ENCODE results near the gene PDZD2.
"Not testable (repeated sequence)": the region's sequence is repeated elsewhere in the genome, so short reads cannot be mapped to it uniquely, and the experiment has no call there.

The PDZD2 gene

GRCh38 chr5:31731710-31732301 lies 92.9 kb downstream of the PDZD2 start:
- Histone ChIP-seq H4K20me1 (ENCODE audit: insufficient read depth, low read length) (no peaks in the 10 kb centered on the region), H3K9ac (ENCODE audit: low read length) (no peak overlapping the region), H3K4me2 (ENCODE audit: low read length) (no peak overlapping the region), H3K79me2 (ENCODE audit: low read length) (no peaks in the 10 kb centered on the region), H3K4me3 (ENCODE audit: low read length) (no peak overlapping the region), H3K36me3 (replicated peaks; ENCODE audit: low read depth, low read length) (no peaks in the 10 kb centered on the region), H2AFZ (ENCODE audit: low read depth, low read length) (no peak overlapping the region), H3K27ac (ENCODE audit: low read length) (no peak overlapping the region), H3K4me1 (ENCODE audit: low read length) (no peaks in the 10 kb centered on the region), H3K9me3 (ENCODE audit: insufficient read depth, low read length) (no peaks in the 10 kb centered on the region), H3K27me3 (ENCODE audit: low read depth, low read length) (no peaks in the 10 kb centered on the region)
- TF ChIP-seq EZH2phosphoT487 (IDR thresholded peaks at IDR 0.05; ENCODE audit: low read depth) (no peak), CTCF (IDR thresholded peaks at IDR 0.05; ENCODE audit: low read depth, low read length) (no peak)

GRCh38 chr5:31732821-31733220 lies 93.9 kb downstream of the PDZD2 start:
- not testable (repeated sequence) for H2AFZ ChIP-seq (ENCODE audit: low read depth, low read length); H3K79me2 ChIP-seq (ENCODE audit: low read length); H3K4me2 ChIP-seq (ENCODE audit: low read length); H3K4me3 ChIP-seq (ENCODE audit: low read length); H3K9me3 ChIP-seq (ENCODE audit: insufficient read depth, low read length); H3K27ac ChIP-seq (ENCODE audit: low read length); H3K36me3 ChIP-seq (replicated peaks; ENCODE audit: low read depth, low read length); H3K4me1 ChIP-seq (ENCODE audit: low read length); H4K20me1 ChIP-seq (ENCODE audit: insufficient read depth, low read length); H3K27me3 ChIP-seq (ENCODE audit: low read depth, low read length); H3K9ac ChIP-seq (ENCODE audit: low read length)

- no peak overlapping the region for H3K27ac ChIP-seq (ENCODE audit: low read length)
- H3K9ac ChIP-seq (ENCODE audit: low read length): no peak overlapping the region
- H3K4me1 ChIP-seq (ENCODE audit: low read length): no peaks in the 10 kb centered on the region
- H3K27me3 ChIP-seq (ENCODE audit: low read depth, low read length): no peaks in the 10 kb centered on the region
- no peak overlapping the region for H3K4me2 ChIP-seq (ENCODE audit: low read length)
- no peaks in the 10 kb centered on the region for H4K20me1 ChIP-seq (ENCODE audit: insufficient read depth, low read length)
- no peak overlapping the region for H3K4me3 ChIP-seq (ENCODE audit: low read length)
- H2AFZ ChIP-seq (ENCODE audit: low read depth, low read length): no peak overlapping the region
- H3K9me3 ChIP-seq (ENCODE audit: insufficient read depth, low read length): no peaks in the 10 kb centered on the region
- no peaks in the 10 kb centered on the region for H3K36me3 ChIP-seq (replicated peaks; ENCODE audit: low read depth, low read length)
- TF ChIP-seq CTCF (IDR thresholded peaks at IDR 0.05; ENCODE audit: low read depth, low read length): no peak
- no peak for TF ChIP-seq EZH2phosphoT487 (IDR thresholded peaks at IDR 0.05; ENCODE audit: low read depth)
- no peaks in the 10 kb centered on the region for H3K79me2 ChIP-seq (ENCODE audit: low read length)
Observed at GRCh38 chr5:31733371-31733770, 94.4 kb downstream of the PDZD2 start.

- Histone ChIP-seq H3K27me3 (ENCODE audit: low read depth, low read length) (no peaks in the 10 kb centered on the region), H3K9ac (ENCODE audit: low read length) (no peak overlapping the region), H3K27ac (ENCODE audit: low read length) (no peak overlapping the region), H3K36me3 (replicated peaks; ENCODE audit: low read depth, low read length) (no peaks in the 10 kb centered on the region), H3K79me2 (ENCODE audit: low read length) (no peaks in the 10 kb centered on the region), H3K4me2 (ENCODE audit: low read length) (no peak overlapping the region), H2AFZ (ENCODE audit: low read depth, low read length) (no peak overlapping the region), H3K9me3 (ENCODE audit: insufficient read depth, low read length) (no peaks in the 10 kb centered on the region), H4K20me1 (ENCODE audit: insufficient read depth, low read length) (no peaks in the 10 kb centered on the region), H3K4me3 (ENCODE audit: low read length) (no peak overlapping the region), H3K4me1 (ENCODE audit: low read length) (no peaks in the 10 kb centered on the region)
- TF ChIP-seq EZH2phosphoT487 (IDR thresholded peaks at IDR 0.05; ENCODE audit: low read depth): no peak
- no peak for TF ChIP-seq CTCF (IDR thresholded peaks at IDR 0.05; ENCODE audit: low read depth, low read length)
Observed at GRCh38 chr5:31736127-31736526, 97.2 kb downstream of the PDZD2 start.

- no peaks in the 10 kb centered on the region for H3K27me3 ChIP-seq (ENCODE audit: low read depth, low read length)
- no peaks in the 10 kb centered on the region for H3K79me2 ChIP-seq (ENCODE audit: low read length)
- no peaks in the 10 kb centered on the region for H4K20me1 ChIP-seq (ENCODE audit: insufficient read depth, low read length)
- no peak overlapping the region for H3K4me3 ChIP-seq (ENCODE audit: low read length)
- no peaks in the 10 kb centered on the region for H3K4me1 ChIP-seq (ENCODE audit: low read length)
- H3K27ac ChIP-seq (ENCODE audit: low read length): no peak overlapping the region
- no peaks in the 10 kb centered on the region for H3K9me3 ChIP-seq (ENCODE audit: insufficient read depth, low read length)
- H2AFZ ChIP-seq (ENCODE audit: low read depth, low read length): no peak overlapping the region
- no peaks in the 10 kb centered on the region for H3K36me3 ChIP-seq (replicated peaks; ENCODE audit: low read depth, low read length)
- TF ChIP-seq CTCF (IDR thresholded peaks at IDR 0.05; ENCODE audit: low read depth, low read length) (no peak), EZH2phosphoT487 (IDR thresholded peaks at IDR 0.05; ENCODE audit: low read depth) (no peak)
- no peak overlapping the region for H3K4me2 ChIP-seq (ENCODE audit: low read length)
- no peak overlapping the region for H3K9ac ChIP-seq (ENCODE audit: low read length)
Observed at GRCh38 chr5:31738199-31738598, 99.3 kb downstream of the PDZD2 start.

Measured in OCI-LY3 (cell line).